Activated CD4-positive, alpha-beta T cell treated with anti-CD3 and anti-CD28 coated beads for 36 hours (primary cell): ENCODE results near the gene ENTPD1. TPM values are rescaled to one million over a fixed set of nuclear protein-coding genes. Genes with fewer than 3 reads are reported as not detected.
"Not testable (repeated sequence)": the region's sequence is repeated elsewhere in the genome, so short reads cannot be mapped to it uniquely, and the experiment has no call there.

Source experiments
- ATAC-seq: fragments of 200-7000 bp; cut with Tn5 transposase; one replicate; pipeline ENCODE4 v1.10.0; 2021; ENCODE audit warnings: mild to moderate bottlenecking, moderate library complexity
- CTCF ChIA-PET: fragments of 350-600 bp; sonication (Branson Sonifier 250); formaldehyde crosslinking; loops from one replicate; lab custom pipeline; 2021; ENCODE audit warnings: antibody characterized with exemption; lab: Charles Lee
- POLR2A ChIA-PET: fragments of 350-600 bp; sonication (Branson Sonifier 250); formaldehyde crosslinking; loops from one replicate; lab custom pipeline; 2021; ENCODE audit warnings: antibody characterized with exemption, inconsistent platforms; lab: Charles Lee
- DNase-seq: peaks from one replicate; pipeline ENCODE4 v3.0.0-alpha.2; 2020
- H3K27ac Mint-ChIP-seq: one replicate; pipeline ENCODE4 v1.8.0; 2021; ENCODE audit warnings: mixed read lengths
- H3K27me3 Mint-ChIP-seq: one replicate; pipeline ENCODE4 v1.8.0; 2021; ENCODE audit warnings: mixed read lengths
- H3K36me3 Mint-ChIP-seq: one replicate; pipeline ENCODE4 v1.8.0; 2021; ENCODE audit warnings: low read depth, mixed read lengths
- H3K4me1 Mint-ChIP-seq: one replicate; pipeline ENCODE4 v1.8.0; 2021; ENCODE audit warnings: mixed read lengths
- H3K4me3 Mint-ChIP-seq: one replicate; pipeline ENCODE4 v1.8.0; 2021; ENCODE audit warnings: mild to moderate bottlenecking, moderate library complexity, mixed read lengths
- H3K9me3 Mint-ChIP-seq: one replicate; pipeline ENCODE4 v1.8.0; 2021; ENCODE audit warnings: low read depth, mixed read lengths
- intact Hi-C, 2 experiments: fragments of 100-400 bp; cut with DNase I in 1 of 2; cut with micrococcal nuclease in 1 of 2; formaldehyde crosslinking; loops; one replicate each; pipeline versions ENCODE4 v1.14.2 to v1.15.1; 2022 to 2024; cut with DNase I, micrococcal nuclease
- total RNA-seq, 2 experiments: library from RNA; stranded (reverse); gene quantifications; one replicate each; pipeline ENCODE4 v1.2.3, GENCODE V29; 2021

ENTPD1 gene
- total RNA-seq, 2 experiments from 2014 or later: 0.37 TPM; not detected in 1

DNA sequence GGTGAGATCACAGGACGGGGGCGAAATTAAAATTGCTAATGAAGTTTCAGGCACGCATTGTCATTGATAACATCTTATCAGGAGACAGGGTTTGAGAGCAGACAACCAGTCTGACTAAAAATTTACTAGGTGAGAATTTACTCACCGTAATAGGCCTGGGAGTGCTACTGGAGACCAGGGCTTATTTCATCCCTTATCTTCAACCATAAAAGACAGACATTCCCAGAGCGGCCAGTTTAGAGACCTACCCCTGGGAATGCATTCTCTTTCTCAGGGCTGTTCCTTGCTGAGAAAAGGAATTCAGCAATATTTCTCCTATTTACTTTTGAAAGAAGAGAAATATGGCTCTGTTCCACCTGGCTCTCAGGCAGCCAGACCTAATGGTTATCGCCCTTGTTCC lies 23.1 kb upstream of the ENTPD1 start:
- H3K27ac Mint-ChIP-seq, DNase-seq, H3K4me1 Mint-ChIP-seq, POLR2A ChIA-PET, H3K4me3 Mint-ChIP-seq, H3K36me3 Mint-ChIP-seq, ATAC-seq, intact Hi-C loops: not testable (repeated sequence)
- Mint-ChIP-seq H3K9me3 (peaks cover 10% of the 10 kb centered on the region), H3K27me3 (peaks cover 23% of the 10 kb centered on the region)
- CTCF ChIA-PET: interaction anchor here (0.9 kb wide), 1 partner anchor 9 kb away, joined by 5 read pairs; no protein-coding TSS in a partner anchor

DNA sequence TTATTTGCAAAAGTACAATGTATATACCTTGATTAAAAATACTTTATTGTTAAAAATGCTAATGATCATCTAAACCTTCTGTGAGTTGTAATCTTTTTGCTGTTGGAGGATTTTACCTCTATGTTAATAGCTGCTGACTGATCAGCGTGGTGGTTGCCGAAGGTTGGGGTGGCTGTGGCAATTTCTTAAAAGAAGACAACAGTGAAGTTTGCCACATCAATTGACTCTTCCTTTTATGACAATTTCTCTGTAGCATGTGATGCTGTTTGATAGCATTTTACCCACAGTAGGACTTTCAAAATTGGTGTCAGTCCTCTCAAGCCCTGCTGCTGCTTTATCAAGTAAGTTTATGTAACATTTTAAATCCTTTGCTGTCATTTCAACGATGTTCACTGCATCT lies 16.9 kb upstream of the ENTPD1 start:
- ChIA-PET POLR2A (no interaction called here), CTCF (no interaction called here)
- H3K27me3 Mint-ChIP-seq: peaks cover 16% of the 10 kb centered on the region
- DNase-seq (no peak), ATAC-seq (no peak)
- intact Hi-C loops: no loop called here
- no peak overlapping the region for H3K27ac Mint-ChIP-seq
- H3K36me3 Mint-ChIP-seq: no peaks in the 10 kb centered on the region
- no peak overlapping the region for H3K4me3 Mint-ChIP-seq
- H3K9me3 Mint-ChIP-seq: peaks cover 2% of the 10 kb centered on the region
- H3K4me1 Mint-ChIP-seq: no peaks in the 10 kb centered on the region

DNA sequence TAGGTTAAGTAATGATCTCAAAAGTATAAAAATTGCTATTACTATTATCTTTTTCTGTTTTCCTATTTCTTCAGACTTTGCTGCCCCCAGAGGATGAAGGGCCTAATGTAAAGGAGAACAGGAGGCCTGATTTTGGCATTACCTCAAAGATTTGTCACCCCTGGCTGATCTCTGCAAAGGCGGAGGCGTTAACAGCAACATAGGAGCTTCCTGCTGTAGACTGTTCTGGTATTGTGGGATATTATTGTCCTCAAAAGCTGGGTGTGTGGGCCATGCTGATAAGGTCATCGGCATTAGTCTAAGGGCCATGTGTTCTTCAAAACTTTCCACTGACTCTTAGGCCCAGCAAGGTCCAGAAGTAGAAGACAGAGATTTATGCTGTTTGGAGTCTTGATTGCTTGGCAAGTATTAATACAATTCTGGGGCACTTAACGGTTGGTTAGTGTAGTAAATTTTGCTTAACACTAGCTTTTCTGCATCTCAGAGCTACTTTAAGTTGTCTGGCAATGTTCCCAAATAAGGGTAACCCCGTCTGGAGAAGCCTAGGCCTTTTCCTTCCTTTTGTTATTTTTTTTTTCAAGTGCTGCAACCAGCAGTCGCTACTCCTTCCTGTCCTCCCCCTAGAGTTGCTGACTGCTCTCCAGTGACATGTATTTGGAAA lies 14.0 kb upstream of the ENTPD1 start:
- no peak for ATAC-seq
- Mint-ChIP-seq H3K27me3 (peaks cover 14% of the 10 kb centered on the region), H3K36me3 (no peaks in the 10 kb centered on the region), H3K4me1 (no peaks in the 10 kb centered on the region), H3K9me3 (peaks cover 2% of the 10 kb centered on the region), H3K4me3 (no peak overlapping the region), H3K27ac (no peak overlapping the region)
- no peak for DNase-seq
- ChIA-PET CTCF (interaction anchor here (0.6 to 0.7 kb wide), 2 partner anchors 15 to 124 kb away, joined by 3 to 6 read pairs; no protein-coding TSS in a partner anchor), POLR2A (no interaction called here)
- intact Hi-C loops: no loop called here

DNA sequence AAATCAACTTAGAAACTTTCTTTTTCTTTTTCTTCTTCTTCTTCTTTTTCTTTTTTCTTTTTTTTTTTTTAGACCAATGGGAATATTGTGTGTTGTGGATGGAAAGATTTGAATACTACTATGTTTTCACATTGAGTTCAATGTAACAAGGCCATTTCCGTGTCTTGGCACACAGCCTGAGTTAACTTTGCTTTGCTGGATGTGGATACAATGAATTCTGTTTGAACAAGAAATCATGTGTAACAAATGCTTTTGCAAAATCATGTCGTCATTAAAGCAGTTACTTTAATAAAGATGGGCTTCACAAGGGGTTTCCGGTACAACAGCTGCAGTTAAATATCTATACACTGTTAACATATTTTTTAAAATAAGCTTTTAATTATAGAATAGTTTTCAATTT lies 13.5 kb upstream of the ENTPD1 start:
- no peaks in the 10 kb centered on the region for H3K4me1 Mint-ChIP-seq
- ATAC-seq (no peak), DNase-seq (no peak)
- intact Hi-C loops: no loop called here
- no peak overlapping the region for H3K27ac Mint-ChIP-seq
- ChIA-PET CTCF (interaction anchor here (0.6 to 0.7 kb wide), 2 partner anchors 15 to 123 kb away, joined by 3 to 6 read pairs; no protein-coding TSS in a partner anchor), POLR2A (no interaction called here)
- no peaks in the 10 kb centered on the region for H3K36me3 Mint-ChIP-seq
- H3K4me3 Mint-ChIP-seq: no peak overlapping the region
- H3K9me3 Mint-ChIP-seq: peaks cover 2% of the 10 kb centered on the region
- H3K27me3 Mint-ChIP-seq: peaks cover 12% of the 10 kb centered on the region

DNA sequence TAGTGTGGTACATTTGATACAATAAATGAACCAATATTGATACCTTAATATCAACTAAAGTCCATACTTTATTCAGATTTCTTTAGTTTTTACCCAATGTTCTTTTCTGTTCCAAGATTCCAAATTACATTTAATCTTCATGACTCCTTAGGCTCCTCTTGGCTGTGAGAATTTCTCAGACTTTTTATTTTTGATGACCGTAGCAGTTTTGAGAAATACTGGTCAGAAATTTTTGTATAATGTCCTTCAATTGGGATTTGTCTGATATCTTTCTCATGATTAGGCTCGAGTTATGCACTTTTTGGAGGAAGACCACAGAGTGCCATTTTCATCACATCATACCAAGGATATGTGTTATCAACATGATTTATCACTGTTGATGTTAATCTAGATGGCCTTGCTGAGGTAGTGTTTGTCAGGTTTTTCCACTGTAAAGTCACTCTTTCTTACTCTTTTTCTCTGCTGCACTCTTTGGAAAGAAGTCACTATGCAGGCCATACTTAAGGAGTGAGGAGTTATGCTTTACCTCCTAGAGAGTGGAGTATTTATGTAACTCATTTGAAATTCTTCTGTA lies 12.9 kb upstream of the ENTPD1 start:
- Mint-ChIP-seq H3K9me3 (peaks cover 2% of the 10 kb centered on the region), H3K27ac (no peak overlapping the region), H3K4me1 (no peaks in the 10 kb centered on the region), H3K27me3 (peaks cover 8% of the 10 kb centered on the region), H3K4me3 (no peak overlapping the region), H3K36me3 (no peaks in the 10 kb centered on the region)
- DNase-seq: no peak
- ChIA-PET POLR2A (no interaction called here), CTCF (no interaction called here)
- intact Hi-C loops: no loop called here
- ATAC-seq: no peak

DNA sequence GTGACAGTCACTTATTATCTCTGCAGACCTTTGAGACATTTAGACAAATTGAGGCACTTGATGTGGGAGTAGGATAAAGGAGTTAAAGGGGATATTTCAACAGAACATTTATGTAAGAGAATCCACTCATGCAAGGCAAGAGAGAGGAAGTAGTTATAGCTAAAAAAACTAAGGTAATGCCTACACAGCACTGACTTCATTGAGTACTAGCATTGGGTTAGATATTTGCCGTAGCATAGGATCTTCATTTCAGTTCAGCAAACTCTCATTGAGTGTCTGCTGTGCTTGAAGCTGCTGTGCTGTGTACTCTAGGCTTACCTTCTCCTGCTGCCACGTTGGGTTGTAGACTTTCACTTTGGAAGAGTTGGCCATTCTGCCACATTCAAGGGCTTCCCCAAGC lies 10.5 kb upstream of the ENTPD1 start:
- H3K4me1 Mint-ChIP-seq: no peaks in the 10 kb centered on the region
- H3K27ac Mint-ChIP-seq: no peak overlapping the region
- no peaks in the 10 kb centered on the region for H3K36me3 Mint-ChIP-seq
- peaks cover 2% of the 10 kb centered on the region for H3K9me3 Mint-ChIP-seq
- CTCF ChIA-PET: interaction anchor here (0.7 kb wide), 1 partner anchor 76 kb away, joined by 3 read pairs; no protein-coding TSS in a partner anchor
- peaks cover 8% of the 10 kb centered on the region for H3K27me3 Mint-ChIP-seq
- ATAC-seq (no peak), DNase-seq (no peak)
- POLR2A ChIA-PET: no interaction called here
- no peak overlapping the region for H3K4me3 Mint-ChIP-seq
- intact Hi-C loops: no loop called here

DNA sequence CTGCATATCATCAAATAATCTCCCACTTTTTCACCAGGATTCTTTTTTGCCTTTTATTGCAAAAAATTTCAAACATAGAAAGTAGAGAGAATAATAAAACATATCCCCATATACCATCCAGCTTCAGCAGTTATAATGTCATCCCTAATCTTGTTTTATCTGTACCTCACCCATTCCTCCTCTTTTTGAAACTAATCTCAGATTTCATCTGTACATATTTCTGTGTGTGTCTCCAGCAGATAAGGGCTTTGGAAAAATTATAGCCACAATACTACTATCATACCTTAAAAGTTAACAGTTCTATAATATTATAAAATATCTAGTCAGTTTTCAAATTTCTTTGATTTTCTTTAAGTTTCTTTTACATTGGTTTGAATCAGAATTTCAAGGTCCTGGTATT lies 7.6 kb upstream of the ENTPD1 start:
- H3K4me3 Mint-ChIP-seq: no peak overlapping the region
- CTCF ChIA-PET: no interaction called here
- POLR2A ChIA-PET: no interaction called here

DNA sequence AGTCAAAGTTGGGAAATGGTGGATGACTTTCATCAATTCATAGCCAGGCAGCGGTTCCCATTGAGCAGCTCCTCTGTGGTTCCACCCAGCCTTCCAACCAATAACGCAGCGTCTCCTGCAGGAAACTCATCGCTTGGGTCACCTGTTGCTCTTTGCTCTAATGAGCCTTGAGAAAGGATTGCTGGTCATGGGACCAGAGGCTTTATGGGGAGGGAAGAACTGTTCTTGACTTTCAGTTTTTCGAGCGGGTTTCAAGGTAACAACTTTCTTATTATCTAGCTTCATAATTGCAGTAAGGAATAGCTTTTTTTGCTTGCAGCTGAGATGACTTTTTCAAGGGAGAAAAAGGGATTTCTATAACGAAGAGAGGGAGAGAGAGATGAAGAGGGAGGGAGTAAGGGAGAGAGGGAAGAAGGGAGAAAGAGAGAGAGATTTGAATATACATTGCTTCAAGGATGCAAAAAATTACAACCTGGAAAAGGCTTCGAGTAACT lies 405 bp upstream of the ENTPD1 start:
- intact Hi-C loops: no loop called here
- no peak for DNase-seq
- H3K9me3 Mint-ChIP-seq: no peaks in the 10 kb centered on the region

More for the DNA sequence above, 7.6 kb upstream of the ENTPD1 start:
- Mint-ChIP-seq H3K36me3 (no peaks in the 10 kb centered on the region), H3K4me1 (no peaks in the 10 kb centered on the region), H3K27ac (no peak overlapping the region), H3K27me3 (peaks cover 15% of the 10 kb centered on the region), H3K9me3 (peaks cover 2% of the 10 kb centered on the region)
- intact Hi-C loops: no loop called here
- no peak for DNase-seq
- no peak for ATAC-seq

DNA sequence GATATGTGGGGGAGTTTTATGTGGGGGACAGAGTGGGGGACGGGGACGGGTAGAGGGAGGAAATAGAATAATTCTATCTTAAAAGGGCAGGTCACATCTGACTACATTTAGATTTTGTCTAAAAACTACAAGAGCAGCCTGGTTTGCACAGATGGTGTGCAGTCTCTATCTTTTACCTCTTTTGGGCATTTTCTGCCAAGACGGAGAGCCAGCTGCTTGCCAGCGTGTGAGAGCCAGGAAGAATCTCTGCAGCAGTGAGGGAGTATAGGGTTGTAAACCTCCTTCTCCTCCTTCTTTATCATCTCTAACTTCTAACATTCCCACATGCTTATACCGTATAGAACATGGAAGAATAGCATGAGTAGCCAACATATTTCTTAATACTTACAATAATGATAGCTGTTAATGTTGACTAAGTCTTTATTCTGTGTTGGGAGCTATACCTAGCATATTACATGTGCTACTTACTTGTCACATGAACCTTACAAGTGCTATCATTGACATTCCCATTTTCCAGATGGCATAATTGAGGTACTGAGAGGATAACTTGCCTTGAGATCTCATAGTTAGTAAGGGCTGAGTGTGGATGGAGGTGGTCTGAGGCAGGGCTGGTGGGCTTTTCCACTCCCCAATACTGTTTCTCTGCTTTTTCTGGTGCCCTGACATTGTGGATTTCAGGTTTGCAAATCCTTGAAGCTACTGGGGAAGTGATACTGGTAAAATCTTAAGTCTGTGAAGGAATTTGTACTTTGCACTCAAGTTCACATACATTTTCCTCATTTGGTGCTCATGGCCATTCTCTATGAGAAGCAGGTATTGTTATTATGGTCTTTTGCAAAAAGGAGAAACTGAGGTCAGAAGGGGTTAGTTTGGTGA lies 1.1 kb downstream of the ENTPD1 start:
- no peaks in the 10 kb centered on the region for H3K9me3 Mint-ChIP-seq
- intact Hi-C loops: no loop called here
- peaks cover 28% of the 10 kb centered on the region for H3K27me3 Mint-ChIP-seq
- H3K27ac Mint-ChIP-seq: no peak overlapping the region
- POLR2A ChIA-PET: no interaction called here
- DNase-seq (no peak), ATAC-seq (no peak)
- no peaks in the 10 kb centered on the region for H3K36me3 Mint-ChIP-seq
- CTCF ChIA-PET: no interaction called here
- no peak overlapping the region for H3K4me3 Mint-ChIP-seq
- peaks cover 6% of the 10 kb centered on the region for H3K4me1 Mint-ChIP-seq

More for the DNA sequence above, 405 bp upstream of the ENTPD1 start:
- ChIA-PET POLR2A (no interaction called here), CTCF (interaction anchor here (0.6 kb wide), 1 partner anchor 515 kb away, joined by 5 read pairs; no protein-coding TSS in a partner anchor)
- Mint-ChIP-seq H3K4me1 (peaks cover 3% of the 10 kb centered on the region), H3K27me3 (peaks cover 34% of the 10 kb centered on the region), H3K27ac (no peak overlapping the region), H3K36me3 (no peaks in the 10 kb centered on the region), H3K4me3 (no peak overlapping the region)
- no peak for ATAC-seq

DNA sequence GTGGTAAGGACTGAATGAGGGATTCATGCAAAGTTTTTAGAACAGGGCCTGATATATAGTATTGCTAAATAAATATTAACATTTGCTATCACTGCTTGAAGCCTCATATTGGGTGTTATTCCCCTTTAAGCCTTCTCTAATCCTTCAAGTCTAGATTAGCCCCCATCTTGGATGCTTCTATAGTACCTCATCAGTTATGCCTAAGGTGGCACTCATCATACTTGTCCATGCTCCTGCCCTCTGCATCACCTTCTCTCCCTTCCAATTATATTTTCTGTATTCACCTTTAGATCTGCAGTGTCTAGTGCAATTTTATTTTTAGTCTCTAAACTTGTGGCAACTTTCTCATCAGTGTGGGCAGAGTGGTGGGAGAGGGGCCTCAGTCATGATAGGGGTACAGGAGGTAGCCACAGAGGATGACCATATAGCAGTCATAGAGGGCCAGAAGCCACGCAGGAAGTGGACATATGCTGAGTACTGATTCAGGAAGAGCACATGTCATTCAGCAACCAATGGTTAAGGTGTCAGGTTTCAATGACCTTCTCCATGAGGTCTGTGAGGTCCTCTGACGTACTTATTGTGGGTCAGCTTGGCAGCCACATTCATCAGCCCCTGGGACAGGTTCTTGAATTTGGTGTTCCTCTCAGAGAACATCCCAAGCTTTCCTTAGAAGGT lies 2.5 kb downstream of the ENTPD1 start:
- POLR2A ChIA-PET: interaction anchor here (0.7 kb wide), 1 partner anchor 395 kb away, joined by 6 read pairs; no protein-coding TSS in a partner anchor
- DNase-seq (no peak), ATAC-seq (no peak)
- Mint-ChIP-seq H3K4me3 (no peak overlapping the region), H3K4me1 (peaks cover 6% of the 10 kb centered on the region), H3K27me3 (peaks cover 27% of the 10 kb centered on the region), H3K9me3 (no peaks in the 10 kb centered on the region), H3K36me3 (no peaks in the 10 kb centered on the region), H3K27ac (no peak overlapping the region)
- CTCF ChIA-PET: interaction anchor here (0.6 kb wide), 1 partner anchor 153 kb away, joined by 3 read pairs; no protein-coding TSS in a partner anchor
- intact Hi-C loops: no loop called here
